ENCODE results near the gene FBF1.
"Not testable (repeated sequence)": the region's sequence is repeated elsewhere in the genome, so short reads cannot be mapped to it uniquely, and the experiment has no call there.

Gene FBF1

DNA sequence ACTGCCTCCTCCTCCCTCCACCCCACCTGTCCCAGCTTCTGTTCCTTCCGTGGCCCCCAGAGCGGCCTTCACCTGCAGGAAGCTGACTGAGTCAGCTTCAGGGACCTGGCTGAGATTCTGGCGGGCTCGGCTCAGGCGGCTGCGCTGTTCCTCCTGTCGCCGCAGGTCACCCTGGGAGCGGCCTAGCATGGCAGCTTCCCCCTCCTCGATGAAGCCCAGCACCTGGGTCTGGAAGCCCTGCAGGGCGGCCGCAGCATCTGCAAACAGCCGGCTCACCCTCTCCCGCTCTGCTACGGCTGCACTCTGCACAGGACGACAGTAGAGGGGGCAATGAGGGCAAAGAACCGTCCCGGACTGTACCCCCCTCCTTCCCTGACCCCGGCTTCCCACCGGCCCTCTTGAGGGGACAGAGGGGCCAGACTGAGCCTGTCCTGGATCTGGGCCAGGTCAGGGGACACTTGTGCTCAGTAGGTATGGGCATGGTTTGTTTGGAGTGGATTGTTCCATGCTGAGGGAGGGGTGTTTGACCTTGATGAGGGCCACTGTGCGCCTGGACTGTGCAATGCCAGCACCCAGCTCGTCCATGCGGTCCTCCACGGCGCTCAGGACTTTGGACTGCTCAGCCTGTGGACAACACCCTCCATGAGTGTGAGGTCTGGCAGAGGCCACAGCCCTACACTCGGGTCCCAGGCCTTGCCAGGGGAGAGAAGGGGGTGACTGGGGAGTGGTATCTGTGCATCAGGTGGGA lies 64.5 kb downstream of the FBF1 start:
- DNase-seq (ENCODE audit: low read depth in 2 of 2) = peak; percentile 48 to 53

- DNase-seq (ENCODE audit: low read depth in 2 of 2) = no peak
These were observed 65.0 kb downstream of the FBF1 start for GRCh38 chr17:75875940-75876189.

GRCh38 chr17:75875182-75875939 lies 65.5 kb downstream of the FBF1 start:
- no peak for DNase-seq (ENCODE audit: low read depth in 2 of 2)

DNA sequence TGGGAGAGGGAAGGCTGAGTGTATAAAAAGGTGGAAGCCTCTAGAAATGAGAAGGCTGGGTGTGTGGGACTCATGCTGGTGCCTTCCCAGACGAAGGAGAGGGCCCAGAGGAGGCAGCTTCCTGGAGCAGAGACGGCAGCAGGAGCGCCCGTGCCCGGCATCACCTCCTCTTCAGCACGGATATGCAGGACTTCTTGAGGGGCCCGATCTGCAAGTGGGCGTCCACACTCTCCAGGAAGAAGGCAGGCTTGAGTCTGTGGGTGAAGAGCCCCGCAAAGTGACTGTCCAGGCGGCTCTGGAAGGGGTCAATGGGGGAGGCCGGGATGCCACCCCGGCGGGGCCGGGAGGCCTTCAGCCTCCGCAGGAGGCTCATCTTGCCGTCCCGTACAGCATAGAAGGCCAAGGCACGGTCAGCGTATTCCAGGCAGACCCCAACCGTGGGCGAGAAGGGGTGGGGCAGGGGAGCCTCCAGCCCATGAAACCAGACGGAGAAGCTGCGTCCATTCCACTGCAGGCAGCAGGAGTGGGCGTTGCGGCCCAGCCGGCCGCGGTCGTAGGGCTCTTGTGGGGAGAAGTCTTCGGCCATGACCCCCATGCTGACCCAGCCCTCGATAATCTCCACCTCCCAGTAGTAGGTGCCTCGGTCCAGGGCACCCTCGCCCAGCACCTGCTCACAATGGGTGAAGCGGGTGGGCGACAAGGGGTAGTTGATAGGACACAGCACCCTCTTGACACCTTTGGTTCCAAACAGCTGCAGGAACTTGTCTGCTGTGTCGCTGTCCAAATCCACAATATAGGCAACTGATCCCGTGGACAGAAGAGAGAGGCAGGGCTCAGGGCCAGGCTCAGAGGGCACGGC lies 66.3 kb downstream of the FBF1 start:
- no peak for DNase-seq (ENCODE audit: low read depth in 2 of 2)

- no peak for DNase-seq (ENCODE audit: low read depth in 2 of 2)
These were observed 67.1 kb downstream of the FBF1 start for GRCh38 chr17:75873587-75874322.

GRCh38 chr17:75872434-75873351 lies 68.1 kb downstream of the FBF1 start:
- DNase-seq (ENCODE audit: low read depth in 2 of 2) = no peak

GRCh38 chr17:75870228-75870627 lies 70.6 kb downstream of the FBF1 start:
- not testable (repeated sequence) for DNase-seq (ENCODE audit: low read depth in 2 of 2)

GRCh38 chr17:75869282-75870141 lies 71.3 kb downstream of the FBF1 start:
- DNase-seq (ENCODE audit: low read depth in 2 of 2) = no peak

DNA sequence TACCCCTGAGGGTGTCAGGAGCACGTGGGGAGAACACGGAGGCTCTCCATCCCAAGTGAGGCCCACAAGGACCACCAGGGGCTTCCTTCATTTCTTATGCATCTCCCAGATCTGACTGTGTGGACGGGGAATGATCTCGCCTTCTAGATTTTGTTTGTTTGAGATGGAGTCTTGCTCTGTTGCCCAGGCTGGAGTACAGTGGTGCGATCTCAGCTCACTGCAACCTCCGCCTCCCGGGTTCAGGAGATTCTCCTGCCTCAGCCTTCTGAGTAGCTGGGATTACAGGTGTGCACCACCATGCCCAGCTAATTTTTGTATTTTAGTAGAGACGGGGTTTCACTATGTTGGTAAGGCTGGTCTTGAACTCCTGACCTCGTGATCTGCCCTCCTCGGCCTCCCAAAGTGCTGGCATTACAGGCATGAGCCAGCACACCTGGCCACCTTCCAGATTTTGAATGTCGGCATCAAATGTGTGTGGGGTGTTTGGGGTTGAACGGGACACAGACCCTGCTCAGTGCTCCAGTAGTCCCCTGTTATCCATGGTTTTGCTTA lies 72.0 kb downstream of the FBF1 start:
- DNase-seq (ENCODE audit: low read depth in 2 of 2) = not testable (repeated sequence)

GRCh38 chr17:75865404-75866188 lies 75.2 kb downstream of the FBF1 start:
- not testable (repeated sequence) for DNase-seq (ENCODE audit: low read depth in 2 of 2)

GRCh38 chr17:75864887-75865286 lies 76.0 kb downstream of the FBF1 start:
- DNase-seq (ENCODE audit: low read depth in 2 of 2) = not testable (repeated sequence)

DNA sequence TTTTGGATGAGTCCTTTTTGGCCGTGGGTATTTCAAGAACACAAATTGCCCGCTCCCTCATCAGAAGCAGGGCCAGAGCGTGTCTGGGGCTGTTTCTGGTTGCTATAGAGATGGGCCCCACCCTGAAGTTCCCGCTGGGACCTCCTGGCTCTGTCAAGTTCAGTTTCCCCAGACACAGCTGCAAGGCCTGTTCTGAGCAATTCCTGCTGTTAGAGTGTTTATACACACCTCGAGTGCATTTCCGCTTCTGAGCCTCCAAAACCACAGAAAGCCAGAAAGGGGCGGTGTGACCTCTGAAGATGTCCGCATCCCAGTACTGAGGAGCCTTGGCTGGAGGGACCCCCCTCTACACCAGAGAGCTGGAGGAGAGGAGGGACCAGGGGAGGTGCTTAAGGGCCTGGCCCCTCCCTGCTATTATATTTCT lies 76.4 kb downstream of the FBF1 start:
- no peak for DNase-seq (ENCODE audit: low read depth in 2 of 2)

DNA sequence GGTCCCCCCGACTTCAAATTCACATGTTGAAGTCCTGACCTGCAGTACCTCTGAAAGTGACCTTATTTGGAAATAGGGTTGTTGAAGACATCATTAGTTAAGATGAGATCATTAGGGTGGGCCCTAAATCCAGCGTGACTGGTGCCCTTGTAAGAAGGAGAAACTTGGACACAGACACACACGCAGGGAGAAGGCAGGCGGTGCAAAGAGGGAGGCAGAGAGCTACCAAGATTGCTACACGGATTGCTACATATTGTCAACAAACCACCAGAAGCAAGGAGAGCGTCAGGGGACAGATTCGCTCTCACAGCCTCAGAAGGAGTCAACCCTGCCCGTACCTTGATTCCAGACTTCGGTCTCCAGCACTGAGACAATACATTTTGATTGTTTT lies 78.9 kb downstream of the FBF1 start:
- no peak for DNase-seq (ENCODE audit: low read depth in 2 of 2)
